ENCODE results near the gene IPPK.

IPPK gene

GRCh38 chr9:92711146-92711545, 41.2 kb upstream of the IPPK start:
- Mint-ChIP-seq H3K27ac (peak overlapping the region; percentile 82 to 91), H3K4me1 (ENCODE audit: low read depth in 2 of 2) (peaks cover 22 to 29% of the 10 kb centered on the region in 2 donors), H3K27me3 (no peaks in the 10 kb centered on the region), H3K9me3 (no peaks in the 10 kb centered on the region), H3K36me3 (ENCODE audit: insufficient read depth) (peaks cover 12% of the 10 kb centered on the region), H3K4me3 (peak overlapping the region in 1 of 2 donors; percentile 70)
- ATAC-seq (replicated peaks) (no peak), DNase-seq (no peak)

GRCh38 chr9:92710368-92710767, 40.4 kb upstream of the IPPK start:
- no peak for DNase-seq
- no peaks in the 10 kb centered on the region for H3K27me3 Mint-ChIP-seq
- no peak overlapping the region for H3K4me3 Mint-ChIP-seq
- peaks cover 12% of the 10 kb centered on the region for H3K36me3 Mint-ChIP-seq (ENCODE audit: insufficient read depth)
- peak overlapping the region; percentile 82 to 91 for H3K27ac Mint-ChIP-seq
- ATAC-seq (replicated peaks) = no peak
- peaks cover 22 to 29% of the 10 kb centered on the region in 2 donors for H3K4me1 Mint-ChIP-seq (ENCODE audit: low read depth in 2 of 2)
- no peaks in the 10 kb centered on the region for H3K9me3 Mint-ChIP-seq

GRCh38 chr9:92709954-92710353, 40.0 kb upstream of the IPPK start:
- H3K4me1 Mint-ChIP-seq (ENCODE audit: low read depth in 2 of 2) = peaks cover 22 to 29% of the 10 kb centered on the region in 2 donors
- no peak for ATAC-seq (replicated peaks)
- peak overlapping the region; percentile 82 to 91 for H3K27ac Mint-ChIP-seq
- H3K9me3 Mint-ChIP-seq = no peaks in the 10 kb centered on the region
- H3K27me3 Mint-ChIP-seq = no peaks in the 10 kb centered on the region
- no peak for DNase-seq
- peaks cover 12% of the 10 kb centered on the region for H3K36me3 Mint-ChIP-seq (ENCODE audit: insufficient read depth)
- no peak overlapping the region for H3K4me3 Mint-ChIP-seq

GRCh38 chr9:92709240-92709639, 39.3 kb upstream of the IPPK start:
- ATAC-seq (replicated peaks) (no peak), DNase-seq (no peak)
- Mint-ChIP-seq H3K27ac (peak overlapping the region in 1 of 2 donors; percentile 82), H3K4me3 (no peak overlapping the region), H3K9me3 (no peaks in the 10 kb centered on the region), H3K4me1 (ENCODE audit: low read depth in 2 of 2) (peaks cover 22 to 29% of the 10 kb centered on the region in 2 donors), H3K27me3 (no peaks in the 10 kb centered on the region), H3K36me3 (ENCODE audit: insufficient read depth) (peaks cover 8% of the 10 kb centered on the region)

- Mint-ChIP-seq H3K9me3 (no peaks in the 10 kb centered on the region), H3K27ac (peak overlapping the region in 1 of 2 donors; percentile 15), H3K4me3 (no peak overlapping the region), H3K36me3 (ENCODE audit: insufficient read depth) (no peaks in the 10 kb centered on the region), H3K4me1 (ENCODE audit: low read depth in 2 of 2) (peaks cover 13 to 19% of the 10 kb centered on the region in 2 donors), H3K27me3 (no peaks in the 10 kb centered on the region)
- no peak for DNase-seq
- no peak for ATAC-seq (replicated peaks)
Observed at GRCh38 chr9:92707530-92707929, 37.6 kb upstream of the IPPK start.

GRCh38 chr9:92706218-92706940, 36.4 kb upstream of the IPPK start:
- H3K27ac Mint-ChIP-seq = peak overlapping the region; percentile 15 to 26
- no peaks in the 10 kb centered on the region for H3K36me3 Mint-ChIP-seq (ENCODE audit: insufficient read depth)
- DNase-seq (peak in 2 of 3 experiments; percentile 34 to 48), ATAC-seq (replicated peaks) (peak; percentile 69)
- peaks cover 5 to 9% of the 10 kb centered on the region in 2 donors for H3K4me1 Mint-ChIP-seq (ENCODE audit: low read depth in 2 of 2)
- no peaks in the 10 kb centered on the region for H3K27me3 Mint-ChIP-seq
- H3K9me3 Mint-ChIP-seq = no peaks in the 10 kb centered on the region
- H3K4me3 Mint-ChIP-seq = no peak overlapping the region

GRCh38 chr9:92704528-92704927, 34.6 kb upstream of the IPPK start:
- Mint-ChIP-seq H3K4me1 (ENCODE audit: low read depth in 2 of 2) (peaks cover 0 to 5% of the 10 kb centered on the region in 2 donors), H3K36me3 (ENCODE audit: insufficient read depth) (no peaks in the 10 kb centered on the region), H3K27me3 (no peaks in the 10 kb centered on the region), H3K4me3 (no peak overlapping the region), H3K27ac (no peak overlapping the region), H3K9me3 (no peaks in the 10 kb centered on the region)
- no peak for DNase-seq
- no peak for ATAC-seq (replicated peaks)

- Mint-ChIP-seq H3K4me3 (peak overlapping the region in 1 of 2 donors; percentile 40), H3K27ac (peak overlapping the region in 1 of 2 donors; percentile 18), H3K9me3 (peaks cover 16 to 24% of the 10 kb centered on the region in 2 donors), H3K4me1 (ENCODE audit: low read depth in 2 of 2) (peaks cover 9 to 13% of the 10 kb centered on the region in 2 donors), H3K27me3 (no peaks in the 10 kb centered on the region), H3K36me3 (ENCODE audit: insufficient read depth) (no peaks in the 10 kb centered on the region)
- ATAC-seq (replicated peaks) (no peak), DNase-seq (no peak)
Observed at GRCh38 chr9:92696619-92697018, 26.7 kb upstream of the IPPK start.

- H3K27ac Mint-ChIP-seq = no peak overlapping the region
- DNase-seq = no peak
- H3K4me1 Mint-ChIP-seq (ENCODE audit: low read depth in 2 of 2) = no peaks in the 10 kb centered on the region
- ATAC-seq (replicated peaks) = no peak
- no peaks in the 10 kb centered on the region for H3K36me3 Mint-ChIP-seq (ENCODE audit: insufficient read depth)
- no peaks in the 10 kb centered on the region for H3K27me3 Mint-ChIP-seq
- no peak overlapping the region for H3K4me3 Mint-ChIP-seq
- peaks cover 4 to 9% of the 10 kb centered on the region in 2 donors for H3K9me3 Mint-ChIP-seq
Observed at GRCh38 chr9:92686954-92687353, 17.0 kb upstream of the IPPK start.

GRCh38 chr9:92685022-92685421, 15.1 kb upstream of the IPPK start:
- H3K9me3 Mint-ChIP-seq = peaks cover 0 to 3% of the 10 kb centered on the region in 2 donors
- ATAC-seq (replicated peaks) (no peak), DNase-seq (no peak)
- H3K27ac Mint-ChIP-seq = no peak overlapping the region
- H3K4me3 Mint-ChIP-seq = no peak overlapping the region
- peaks cover 0 to 1% of the 10 kb centered on the region in 2 donors for H3K27me3 Mint-ChIP-seq
- H3K4me1 Mint-ChIP-seq (ENCODE audit: low read depth in 2 of 2) = no peaks in the 10 kb centered on the region
- H3K36me3 Mint-ChIP-seq (ENCODE audit: insufficient read depth) = no peaks in the 10 kb centered on the region

GRCh38 chr9:92682269-92682668, 12.3 kb upstream of the IPPK start:
- H3K27me3 Mint-ChIP-seq = peaks cover 0 to 9% of the 10 kb centered on the region in 2 donors
- ATAC-seq (replicated peaks) (no peak), DNase-seq (no peak)
- no peak overlapping the region for H3K4me3 Mint-ChIP-seq
- H3K27ac Mint-ChIP-seq = no peak overlapping the region
- no peaks in the 10 kb centered on the region for H3K9me3 Mint-ChIP-seq
- H3K36me3 Mint-ChIP-seq (ENCODE audit: insufficient read depth) = no peaks in the 10 kb centered on the region
- H3K4me1 Mint-ChIP-seq (ENCODE audit: low read depth in 2 of 2) = no peaks in the 10 kb centered on the region

- peaks cover 0 to 9% of the 10 kb centered on the region in 2 donors for H3K27me3 Mint-ChIP-seq
- H3K4me3 Mint-ChIP-seq = no peak overlapping the region
- no peak overlapping the region for H3K27ac Mint-ChIP-seq
- ATAC-seq (replicated peaks) (no peak), DNase-seq (no peak)
- H3K36me3 Mint-ChIP-seq (ENCODE audit: insufficient read depth) = no peaks in the 10 kb centered on the region
- H3K4me1 Mint-ChIP-seq (ENCODE audit: low read depth in 2 of 2) = no peaks in the 10 kb centered on the region
- H3K9me3 Mint-ChIP-seq = no peaks in the 10 kb centered on the region
Observed at GRCh38 chr9:92680166-92681119, 10.5 kb upstream of the IPPK start.

- H3K36me3 Mint-ChIP-seq (ENCODE audit: insufficient read depth) = no peaks in the 10 kb centered on the region
- H3K4me3 Mint-ChIP-seq = no peak overlapping the region
- ATAC-seq (replicated peaks) = no peak
- no peaks in the 10 kb centered on the region for H3K9me3 Mint-ChIP-seq
- DNase-seq = no peak
- H3K27me3 Mint-ChIP-seq = peaks cover 0 to 9% of the 10 kb centered on the region in 2 donors
- H3K27ac Mint-ChIP-seq = no peak overlapping the region
- H3K4me1 Mint-ChIP-seq (ENCODE audit: low read depth in 2 of 2) = no peaks in the 10 kb centered on the region
Observed at GRCh38 chr9:92679413-92680165, 9.7 kb upstream of the IPPK start.

All from effector memory CD8-positive, alpha-beta T cell (primary cell).